ENCODE measurements around the gene MAPK10. TPM values are rescaled to one million over a fixed set of nuclear protein-coding genes. Genes with fewer than 3 reads are reported as not detected.

MAPK10 gene
- total and polyA plus RNA-seq, 2 of the 8 experiments (the other 6 are each of a cell fraction or from before 2014, with no cell fraction given) = 2.5 to 3.1 TPM

GRCh38 chr4:85970535-85970934, 389.3 kb downstream of the MAPK10 start:
- H2BK5ac ChIP-seq (ENCODE audit: low read depth, low read length) = no peak overlapping the region
- no peaks in the 10 kb centered on the region for H3K79me1 ChIP-seq (ENCODE audit: low read depth, low read length)
- H4K8ac ChIP-seq (ENCODE audit: extremely low read depth, insufficient read depth, low read length) = no peak overlapping the region
- H4K5ac ChIP-seq (ENCODE audit: insufficient read length, low read depth, low read length) = no peak overlapping the region
- POLR2A ChIA-PET (ENCODE audit: partially characterized antibody) = no interaction called here
- no peak overlapping the region for H3K4me2 ChIP-seq (ENCODE audit: insufficient read depth in 1 of 2, low read depth in 2 of 2, low read length in 2 of 2)
- DNase-seq (ENCODE audit: low read depth in 1 of 2, low spot score in 2 of 2) (no peak), FAIRE-seq (no peak)
- H4K20me1 ChIP-seq (replicated peaks in 1 of 2; ENCODE audit: control insufficient read depth in 1 of 2, insufficient read depth in 2 of 2, low read length in 2 of 2) = no peaks in the 10 kb centered on the region
- H3K27me3 ChIP-seq (replicated peaks in 1 of 4; ENCODE audit: control insufficient read depth in 3 of 4, extremely low read depth in 1 of 4, insufficient read depth in 3 of 4, low read length in 3 of 4) = no peaks in the 10 kb centered on the region
- H2BK15ac ChIP-seq (ENCODE audit: low read length) = no peak overlapping the region
- no peak overlapping the region for H2BK20ac ChIP-seq (ENCODE audit: low read length)
- H3K23ac ChIP-seq (ENCODE audit: insufficient read length) = no peak overlapping the region
- H3K9me3 ChIP-seq (ENCODE audit: insufficient read depth in 2 of 2, low read depth in 1 of 2, low read length in 1 of 2) = no peaks in the 10 kb centered on the region
- H3K4me3 ChIP-seq (ENCODE audit: extremely low read depth in 1 of 4, insufficient read depth in 2 of 4, low read depth in 3 of 4, low read length in 4 of 4) = no peak overlapping the region
- no peak overlapping the region for H3K9ac ChIP-seq (replicated peaks in 1 of 4; ENCODE audit: extremely low read depth in 1 of 4, low read depth in 3 of 4, low read length in 3 of 4)
- H3K79me2 ChIP-seq (ENCODE audit: control insufficient read depth in 1 of 2, insufficient read depth in 2 of 2, low read length in 2 of 2) = no peaks in the 10 kb centered on the region
- H3K23me2 ChIP-seq (ENCODE audit: low read depth, low read length) = no peaks in the 10 kb centered on the region
- H2AFZ ChIP-seq (ENCODE audit: low read length) = 0 out of 2 replicates have a peak overlapping the region, but pooled peaks have one; percentile 40
- H3K4me1 ChIP-seq (replicated peaks in 1 of 4; ENCODE audit: control insufficient read depth in 3 of 4, insufficient read depth in 4 of 4, low read length in 3 of 4) = no peaks in the 10 kb centered on the region
- CTCF ChIA-PET (ENCODE audit: partially characterized antibody) = interaction anchor here (0.8 to 4.6 kb wide), 9 partner anchors 9 to 254 kb away, joined by 3 to 53 read pairs (median 4); no protein-coding TSS in a partner anchor
- H3K27ac ChIP-seq (ENCODE audit: low read depth, low read length) = no peak overlapping the region
- H2AK5ac ChIP-seq (ENCODE audit: low read depth, low read length) = no peak overlapping the region
- H3K56ac ChIP-seq (replicated peaks; ENCODE audit: insufficient read length, low read depth, low read length) = no peak overlapping the region
- no peak overlapping the region for H4K91ac ChIP-seq (replicated peaks; ENCODE audit: insufficient read length, low read length)
- no peak overlapping the region for H3K4ac ChIP-seq (replicated peaks; ENCODE audit: insufficient read length, low read depth, low read length)
- H2BK12ac ChIP-seq (ENCODE audit: low read depth, low read length) = no peak overlapping the region
- 84% methylated on average over 2 of the region's 2 CpGs; no CpG with 5 or more reads in 1 of the 2 experiments for WGBS, 2 experiments (ENCODE audit: extremely low coverage in 1 of 2, insufficient coverage in 1 of 2, insufficient read length in 1 of 2, insufficient replicate concordance in 2 of 2, low coverage in 1 of 2, low lambda C conversion rate in 2 of 2, missing lambda C conversion rate in 1 of 2)
- H3K36me3 ChIP-seq (ENCODE audit: control insufficient read depth in 2 of 4, insufficient read depth in 4 of 4, low read length in 3 of 4) = no peaks in the 10 kb centered on the region
- no peak overlapping the region for H2BK120ac ChIP-seq (replicated peaks; ENCODE audit: low read depth, low read length)
- H3K14ac ChIP-seq (ENCODE audit: insufficient read length) = no peak overlapping the region
- H3K18ac ChIP-seq (ENCODE audit: extremely low read depth, low read length) = no peak overlapping the region
